Stimulated activated CD8-positive, alpha-beta memory T cell treated with anti-CD3 and anti-CD28 coated beads, Interleukin-4, amount 100 ng/mL, for 48 hours (primary cell): ENCODE measurements around the gene UMPS.
"Not testable (repeated sequence)": the region's sequence is repeated elsewhere in the genome, so short reads cannot be mapped to it uniquely, and the experiment has no call there.

ENCODE experiments used
- DNase-seq: peaks from one replicate; pipeline ENCODE4 v3.0.0-alpha.2; 2020

UMPS gene

GRCh38 chr3:124730129-124730940, at the start of gene UMPS:
TSS of gene UMPS (plus strand) at chr3:124730452. CDS start at chr3:124730472, 20 bp downstream.
- peak; percentile 97 for DNase-seq

GRCh38 chr3:124680521-124680920, 49.7 kb upstream of the UMPS start:
- no peak for DNase-seq

GRCh38 chr3:124682263-124682662, 48.0 kb upstream of the UMPS start:
- no peak for DNase-seq

GRCh38 chr3:124684459-124684858, 45.8 kb upstream of the UMPS start:
- no peak for DNase-seq

- DNase-seq = no peak
Observed at GRCh38 chr3:124685067-124685466, 45.2 kb upstream of the UMPS start.

GRCh38 chr3:124685481-124685880, 44.8 kb upstream of the UMPS start:
- DNase-seq = no peak

- no peak for DNase-seq
Observed at GRCh38 chr3:124686028-124686670, 44.1 kb upstream of the UMPS start.

GRCh38 chr3:124688581-124689454, 41.4 kb upstream of the UMPS start:
- peak; percentile 87 for DNase-seq

- DNase-seq = no peak
Observed at GRCh38 chr3:124691599-124691998, 38.7 kb upstream of the UMPS start.

- DNase-seq = no peak
Observed at GRCh38 chr3:124694486-124694885, 35.8 kb upstream of the UMPS start.

- no peak for DNase-seq
Observed at GRCh38 chr3:124695369-124695768, 34.9 kb upstream of the UMPS start.

- DNase-seq = no peak
Observed at GRCh38 chr3:124696006-124696405, 34.2 kb upstream of the UMPS start.

- no peak for DNase-seq
Observed at GRCh38 chr3:124697302-124697701, 33.0 kb upstream of the UMPS start.

- no peak for DNase-seq
Observed at GRCh38 chr3:124698030-124698770, 32.1 kb upstream of the UMPS start.

GRCh38 chr3:124699051-124699450, 31.2 kb upstream of the UMPS start:
- DNase-seq = no peak

GRCh38 chr3:124699686-124700396, 30.4 kb upstream of the UMPS start:
- DNase-seq = no peak

- DNase-seq = no peak
Observed at GRCh38 chr3:124700880-124701684, 29.2 kb upstream of the UMPS start.

- DNase-seq = no peak
Observed at GRCh38 chr3:124701687-124702086, 28.6 kb upstream of the UMPS start.

GRCh38 chr3:124702950-124703349, 27.3 kb upstream of the UMPS start:
- DNase-seq = no peak

GRCh38 chr3:124705552-124705951, 24.7 kb upstream of the UMPS start:
- no peak for DNase-seq

GRCh38 chr3:124707223-124707622, 23.0 kb upstream of the UMPS start:
- not testable (repeated sequence) for DNase-seq
